ENCODE measurements around the gene VPS18.
"Not testable (repeated sequence)": the region's sequence is repeated elsewhere in the genome, so short reads cannot be mapped to it uniquely, and the experiment has no call there.

Gene VPS18

DNA sequence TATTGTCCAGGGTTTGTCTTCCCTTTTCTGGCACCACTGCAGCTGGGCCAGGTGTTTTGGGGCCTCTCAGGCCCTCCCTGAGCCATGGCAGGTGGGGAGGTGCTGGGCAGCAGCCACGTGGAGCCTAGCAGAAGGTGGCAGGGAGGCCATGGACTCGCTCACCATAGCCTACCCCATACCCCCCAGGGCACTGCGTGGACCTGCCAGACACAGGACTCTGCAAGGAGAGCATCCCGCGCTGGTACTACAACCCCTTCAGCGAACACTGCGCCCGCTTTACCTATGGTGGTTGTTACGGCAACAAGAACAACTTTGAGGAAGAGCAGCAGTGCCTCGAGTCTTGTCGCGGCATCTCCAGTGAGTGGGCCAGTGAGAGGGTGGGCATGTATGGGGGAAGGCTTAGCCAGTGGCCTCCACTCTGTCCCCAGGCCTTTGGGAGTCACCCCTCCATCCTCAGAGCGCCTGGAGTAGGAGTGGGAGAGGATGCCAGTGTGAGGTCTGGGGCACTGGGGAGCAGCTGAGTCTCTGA is 38.5 kb upstream of the VPS18 start:
- Histone ChIP-seq H3K9me3 (no peaks in the 10 kb centered on the region), H3K27me3 (no peaks in the 10 kb centered on the region), H3K36me3 (no peaks in the 10 kb centered on the region), H3K4me1 (no peaks in the 10 kb centered on the region), H3K4me3 (ENCODE audit: low read depth, low read length) (no peak overlapping the region)
- no peak for TF ChIP-seq CTCF (IDR thresholded peaks at IDR 0.05; ENCODE audit: low read depth, low read length)
- no peak for DNase-seq

DNA sequence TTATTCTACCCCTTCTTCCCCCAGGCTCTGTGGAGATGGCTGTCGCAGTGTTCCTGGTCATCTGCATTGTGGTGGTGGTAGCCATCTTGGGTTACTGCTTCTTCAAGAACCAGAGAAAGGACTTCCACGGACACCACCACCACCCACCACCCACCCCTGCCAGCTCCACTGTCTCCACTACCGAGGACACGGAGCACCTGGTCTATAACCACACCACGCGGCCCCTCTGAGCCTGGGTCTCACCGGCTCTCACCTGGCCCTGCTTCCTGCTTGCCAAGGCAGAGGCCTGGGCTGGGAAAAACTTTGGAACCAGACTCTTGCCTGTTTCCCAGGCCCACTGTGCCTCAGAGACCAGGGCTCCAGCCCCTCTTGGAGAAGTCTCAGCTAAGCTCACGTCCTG is 37.5 kb upstream of the VPS18 start:
- no peak for DNase-seq
- H3K27me3 ChIP-seq, result no peaks in the 10 kb centered on the region
- H3K36me3 ChIP-seq, result no peaks in the 10 kb centered on the region
- H3K4me3 ChIP-seq (ENCODE audit: low read depth, low read length), result no peak overlapping the region
- H3K9me3 ChIP-seq, result no peaks in the 10 kb centered on the region
- no peaks in the 10 kb centered on the region for H3K4me1 ChIP-seq
- TF ChIP-seq CTCF (IDR thresholded peaks at IDR 0.05; ENCODE audit: low read depth, low read length), result no peak

- no peaks in the 10 kb centered on the region for H3K4me1 ChIP-seq
Observed at GRCh38 chr15:40857601-40858341, 36.5 kb upstream of the VPS18 start.

DNA sequence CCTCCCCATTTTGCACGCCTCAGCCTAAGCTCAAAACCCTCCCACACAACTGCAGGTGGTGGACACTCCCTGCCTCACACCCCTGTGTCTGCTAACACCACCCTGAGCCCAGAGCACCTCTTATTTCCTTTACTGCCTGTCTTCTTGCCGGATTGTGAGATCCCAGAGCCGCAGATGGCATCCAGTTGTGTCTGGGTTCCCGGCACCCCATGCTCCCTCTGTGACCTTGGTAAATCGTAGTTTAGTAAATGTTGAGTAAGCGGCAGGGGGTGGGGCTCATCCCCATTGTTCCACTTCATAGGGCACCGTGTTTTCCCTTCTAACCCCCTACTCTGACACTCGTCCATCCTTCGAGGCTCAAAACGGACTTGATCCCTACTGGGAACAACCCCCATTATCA is 35.5 kb upstream of the VPS18 start:
- Histone ChIP-seq H3K4me3 (ENCODE audit: low read depth, low read length) (no peak overlapping the region), H3K9me3 (no peaks in the 10 kb centered on the region), H3K36me3 (no peaks in the 10 kb centered on the region), H3K4me1 (no peaks in the 10 kb centered on the region), H3K27me3 (no peaks in the 10 kb centered on the region)
- no peak for TF ChIP-seq CTCF (IDR thresholded peaks at IDR 0.05; ENCODE audit: low read depth, low read length)
- no peak for DNase-seq

More at GRCh38 chr15:40857601-40858341, 36.5 kb upstream of the VPS18 start:
- H3K27me3 ChIP-seq, result no peaks in the 10 kb centered on the region
- peak; percentile 99 for TF ChIP-seq CTCF (IDR thresholded peaks at IDR 0.05; ENCODE audit: low read depth, low read length)
- no peaks in the 10 kb centered on the region for H3K36me3 ChIP-seq
- no peak overlapping the region for H3K4me3 ChIP-seq (ENCODE audit: low read depth, low read length)
- peak; percentile 85 for DNase-seq
- H3K9me3 ChIP-seq, result no peaks in the 10 kb centered on the region

- no peaks in the 10 kb centered on the region for H3K4me1 ChIP-seq
- peak; percentile 95 for TF ChIP-seq CTCF (IDR thresholded peaks at IDR 0.05; ENCODE audit: low read depth, low read length)
- peak; percentile 86 for DNase-seq
- no peaks in the 10 kb centered on the region for H3K36me3 ChIP-seq
- H3K27me3 ChIP-seq, result no peaks in the 10 kb centered on the region
- no peak overlapping the region for H3K4me3 ChIP-seq (ENCODE audit: low read depth, low read length)
- H3K9me3 ChIP-seq, result no peaks in the 10 kb centered on the region
Observed at GRCh38 chr15:40859206-40859851, 34.9 kb upstream of the VPS18 start.

DNA sequence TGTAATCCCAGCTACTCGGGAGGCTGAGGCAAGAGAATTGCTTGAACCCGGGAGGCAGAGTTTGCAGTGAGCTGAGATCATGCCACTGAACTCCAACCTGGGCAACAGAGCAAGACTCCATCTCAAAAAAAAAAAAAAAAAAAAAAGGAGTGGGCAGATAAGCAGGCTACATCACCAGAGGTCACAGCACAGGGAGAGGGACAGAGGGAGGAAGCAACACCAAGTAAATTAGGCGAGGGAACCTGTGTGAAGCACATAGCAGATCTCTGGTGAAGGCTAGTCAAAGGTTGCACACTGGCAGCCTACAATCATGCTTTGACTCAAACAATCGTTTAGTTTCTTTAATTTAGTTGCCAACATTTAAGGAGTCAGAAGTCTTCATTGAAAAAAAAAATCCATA is 33.1 kb upstream of the VPS18 start:
- not testable (repeated sequence) for H3K27me3 ChIP-seq; H3K4me3 ChIP-seq (ENCODE audit: low read depth, low read length); H3K9me3 ChIP-seq; H3K4me1 ChIP-seq; DNase-seq; H3K36me3 ChIP-seq

All from BE2C (cell line).